GM23338 (cell line): ENCODE measurements around the gene GRN. TPM values are rescaled to one million over a fixed set of nuclear protein-coding genes. Genes with fewer than 3 reads are reported as not detected.

Experiments
- ATAC-seq: fragments of 200-7000 bp; cut with Tn5 transposase; 3 replicates; pipeline ENCODE4 v1.9.1; 2020
- DNase-seq: peaks from one replicate; pipeline ENCODE4 v3.0.0-alpha.2; 2015; ENCODE audit warnings: low spot score
- H2AFZ ChIP-seq: fragments of 200-600 bp; sonication (generic); 2 replicates; pipeline ENCODE4 v1.8.0; 2016; ENCODE audit warnings: antibody characterized with exemption, mild to moderate bottlenecking, moderate library complexity
- H3F3A ChIP-seq: fragments of 200-600 bp; sonication (generic); replicated peaks from 2 replicates; pipeline ENCODE4 v1.8.0; 2017; ENCODE audit warnings: antibody characterized with exemption, mixed run types, low read depth
- H3K27ac ChIP-seq: fragments of 200-600 bp; sonication (generic); 2 replicates; pipeline ENCODE4 v1.6.1; 2016; ENCODE audit warnings: low read depth
- H3K27me3 ChIP-seq: fragments of 200-600 bp; sonication (generic); 2 replicates; pipeline ENCODE4 v1.8.0; 2016; ENCODE audit warnings: mild to moderate bottlenecking, mixed run types, moderate library complexity; ENCODE audit not compliant: insufficient read depth
- H3K36me3 ChIP-seq: fragments of 200-600 bp; sonication (generic); 2 replicates; pipeline ENCODE4 v1.8.0; 2016; ENCODE audit warnings: mild to moderate bottlenecking; ENCODE audit not compliant: insufficient read depth
- H3K4me1 ChIP-seq: fragments of 200-600 bp; sonication (generic); 2 replicates; pipeline ENCODE4 v1.8.0; 2016; ENCODE audit warnings: mild to moderate bottlenecking, moderate library complexity; ENCODE audit not compliant: insufficient read depth
- H3K4me2 ChIP-seq: fragments of 200-600 bp; sonication (generic); 2 replicates; pipeline ENCODE4 v1.7.1; 2017; ENCODE audit warnings: mixed run types
- H3K4me3 ChIP-seq: fragments of 200-600 bp; sonication (generic); 2 replicates; pipeline ENCODE4 v1.6.1; 2016; ENCODE audit warnings: mixed run types
- H3K79me2 ChIP-seq: fragments of 200-600 bp; sonication (generic); replicated peaks from 2 replicates; pipeline ENCODE4 v1.8.0; 2017; ENCODE audit warnings: mild to moderate bottlenecking; ENCODE audit not compliant: insufficient read depth
- H3K9me2 ChIP-seq: fragments of 200-600 bp; sonication (generic); 2 replicates; pipeline ENCODE4 v1.8.0; 2017; ENCODE audit not compliant: insufficient read depth
- H4K20me1 ChIP-seq: fragments of 200-600 bp; sonication (generic); replicated peaks from 2 replicates; pipeline ENCODE4 v1.8.0; 2017; ENCODE audit warnings: mild to moderate bottlenecking; ENCODE audit not compliant: insufficient read depth
- H3K27ac Mint-ChIP-seq: 2 replicates; pipeline ENCODE4 v1.8.0; 2020; ENCODE audit warnings: inconsistent platforms, mild to moderate bottlenecking, moderate library complexity, mixed read lengths
- H3K27me3 Mint-ChIP-seq: 3 replicates; pipeline ENCODE4 v1.8.0; 2022; ENCODE audit warnings: low read depth, mild to moderate bottlenecking, moderate library complexity, mixed read lengths, inconsistent platforms; ENCODE audit not compliant: insufficient read depth, poor library complexity
- H3K36me3 Mint-ChIP-seq: 3 replicates; pipeline ENCODE4 v1.8.0; 2021; ENCODE audit warnings: low read depth, mild to moderate bottlenecking, inconsistent platforms, moderate library complexity, mixed read lengths
- H3K4me1 Mint-ChIP-seq: 3 replicates; pipeline ENCODE4 v1.8.0; 2020; ENCODE audit warnings: mild to moderate bottlenecking, inconsistent platforms, mixed read lengths
- H3K4me3 Mint-ChIP-seq: 3 replicates; pipeline ENCODE4 v1.8.0; 2021; ENCODE audit warnings: moderate library complexity, mild to moderate bottlenecking, inconsistent platforms, mixed read lengths
- H3K9me3 Mint-ChIP-seq: 3 replicates; pipeline ENCODE4 v1.8.0; 2020; ENCODE audit warnings: moderate library complexity, mild to moderate bottlenecking, inconsistent platforms, mixed read lengths
- CREB1 ChIP-seq: fragments of 250-450 bp; sonication (Bioruptor Pico); IDR thresholded peaks from 2 replicates; pipeline ENCODE4 v1.5.0; 2020; ENCODE audit warnings: low read depth, mild to moderate bottlenecking, moderate library complexity
- EZH2 ChIP-seq: fragments of 200-600 bp; sonication (generic); IDR thresholded peaks from one replicate; pipeline ENCODE4 v1.8.0; 2017; ENCODE audit warnings: antibody characterized with exemption, mild to moderate bottlenecking, low read depth; ENCODE audit not compliant: unreplicated experiment
- EZH2phosphoT487 ChIP-seq: fragments of 200-600 bp; sonication (generic); IDR thresholded peaks from one replicate; pipeline ENCODE4 v1.8.1; 2018; ENCODE audit warnings: antibody characterized with exemption; ENCODE audit not compliant: unreplicated experiment
- JUNB ChIP-seq: IDR thresholded peaks from one replicate; pipeline ENCODE4 v1.6.1; 2016; ENCODE audit warnings: antibody characterized with exemption; ENCODE audit not compliant: unreplicated experiment
- NANOG ChIP-seq: IDR thresholded peaks from 2 replicates; pipeline ENCODE4 v1.6.1; 2016; ENCODE audit warnings: antibody characterized with exemption, borderline replicate concordance
- ZNF331 ChIP-seq: fragments of 250-450 bp; sonication (Bioruptor Pico); IDR thresholded peaks from 2 replicates; pipeline ENCODE4 v1.5.0; 2020; ENCODE audit warnings: low read depth, mild to moderate bottlenecking, moderate library complexity
- polyA plus RNA-seq: library from polyadenylated mRNA; unstranded; fragments of >200 nt; fragmentation: Nextera tagmentation; extraction: Ambion mirVana; gene quantifications from 2 replicates; pipeline ENCODE4 v1.2.1, GENCODE V29; 2016
- total RNA-seq: library from RNA; depleted of rRNA; stranded (reverse); fragments of >200 nt; shearing (Covaris generic); gene quantifications from 2 replicates; pipeline ENCODE4 v1.2.3, GENCODE V29; 2014
- TF ChIP-seq, protein P1 (sequence below): fragments of 250-450 bp; sonication (Bioruptor Pico); IDR thresholded peaks from 2 replicates; pipeline ENCODE4 v1.5.0; 2020; ENCODE audit warnings: mild to moderate bottlenecking, moderate library complexity
- TF ChIP-seq, protein P2 (sequence below), 2 experiments: fragments of 200-600 bp in 1 of 2; sonication (generic) in 1 of 2; conservative IDR thresholded peaks; 2 replicates each; pipeline versions ENCODE4 v1.5.1 to v1.6.1; 2016 to 2017; ENCODE audit warnings: antibody characterized with exemption in 2 of 2, low read depth in 2 of 2, mild to moderate bottlenecking in 2 of 2, moderate library complexity in 1 of 2

Gene GRN
- total and polyA plus RNA-seq, 2 experiments from 2014 or later: 101 to 216 TPM

DNA sequence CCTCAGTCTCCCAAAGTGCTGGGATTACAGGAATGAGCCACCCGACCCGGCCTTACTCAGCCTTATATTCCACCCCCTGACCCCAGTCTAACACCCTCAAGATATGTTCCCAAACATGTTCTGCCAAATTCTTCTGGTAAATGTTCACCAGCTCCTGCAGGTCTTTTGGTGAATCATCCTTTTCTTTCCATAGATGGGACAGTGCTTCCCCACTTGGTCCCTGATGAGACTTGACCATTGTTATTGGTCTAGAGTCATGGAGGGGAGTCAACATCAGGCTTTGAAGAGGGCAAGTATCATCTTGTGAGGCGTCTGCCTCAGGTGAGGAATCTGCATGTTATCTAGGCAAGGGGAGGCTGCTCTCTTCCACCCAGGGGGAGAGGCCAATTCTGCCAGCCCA is 47.1 kb upstream of the GRN start (continued):
- TF ChIP-seq, protein P1, sequence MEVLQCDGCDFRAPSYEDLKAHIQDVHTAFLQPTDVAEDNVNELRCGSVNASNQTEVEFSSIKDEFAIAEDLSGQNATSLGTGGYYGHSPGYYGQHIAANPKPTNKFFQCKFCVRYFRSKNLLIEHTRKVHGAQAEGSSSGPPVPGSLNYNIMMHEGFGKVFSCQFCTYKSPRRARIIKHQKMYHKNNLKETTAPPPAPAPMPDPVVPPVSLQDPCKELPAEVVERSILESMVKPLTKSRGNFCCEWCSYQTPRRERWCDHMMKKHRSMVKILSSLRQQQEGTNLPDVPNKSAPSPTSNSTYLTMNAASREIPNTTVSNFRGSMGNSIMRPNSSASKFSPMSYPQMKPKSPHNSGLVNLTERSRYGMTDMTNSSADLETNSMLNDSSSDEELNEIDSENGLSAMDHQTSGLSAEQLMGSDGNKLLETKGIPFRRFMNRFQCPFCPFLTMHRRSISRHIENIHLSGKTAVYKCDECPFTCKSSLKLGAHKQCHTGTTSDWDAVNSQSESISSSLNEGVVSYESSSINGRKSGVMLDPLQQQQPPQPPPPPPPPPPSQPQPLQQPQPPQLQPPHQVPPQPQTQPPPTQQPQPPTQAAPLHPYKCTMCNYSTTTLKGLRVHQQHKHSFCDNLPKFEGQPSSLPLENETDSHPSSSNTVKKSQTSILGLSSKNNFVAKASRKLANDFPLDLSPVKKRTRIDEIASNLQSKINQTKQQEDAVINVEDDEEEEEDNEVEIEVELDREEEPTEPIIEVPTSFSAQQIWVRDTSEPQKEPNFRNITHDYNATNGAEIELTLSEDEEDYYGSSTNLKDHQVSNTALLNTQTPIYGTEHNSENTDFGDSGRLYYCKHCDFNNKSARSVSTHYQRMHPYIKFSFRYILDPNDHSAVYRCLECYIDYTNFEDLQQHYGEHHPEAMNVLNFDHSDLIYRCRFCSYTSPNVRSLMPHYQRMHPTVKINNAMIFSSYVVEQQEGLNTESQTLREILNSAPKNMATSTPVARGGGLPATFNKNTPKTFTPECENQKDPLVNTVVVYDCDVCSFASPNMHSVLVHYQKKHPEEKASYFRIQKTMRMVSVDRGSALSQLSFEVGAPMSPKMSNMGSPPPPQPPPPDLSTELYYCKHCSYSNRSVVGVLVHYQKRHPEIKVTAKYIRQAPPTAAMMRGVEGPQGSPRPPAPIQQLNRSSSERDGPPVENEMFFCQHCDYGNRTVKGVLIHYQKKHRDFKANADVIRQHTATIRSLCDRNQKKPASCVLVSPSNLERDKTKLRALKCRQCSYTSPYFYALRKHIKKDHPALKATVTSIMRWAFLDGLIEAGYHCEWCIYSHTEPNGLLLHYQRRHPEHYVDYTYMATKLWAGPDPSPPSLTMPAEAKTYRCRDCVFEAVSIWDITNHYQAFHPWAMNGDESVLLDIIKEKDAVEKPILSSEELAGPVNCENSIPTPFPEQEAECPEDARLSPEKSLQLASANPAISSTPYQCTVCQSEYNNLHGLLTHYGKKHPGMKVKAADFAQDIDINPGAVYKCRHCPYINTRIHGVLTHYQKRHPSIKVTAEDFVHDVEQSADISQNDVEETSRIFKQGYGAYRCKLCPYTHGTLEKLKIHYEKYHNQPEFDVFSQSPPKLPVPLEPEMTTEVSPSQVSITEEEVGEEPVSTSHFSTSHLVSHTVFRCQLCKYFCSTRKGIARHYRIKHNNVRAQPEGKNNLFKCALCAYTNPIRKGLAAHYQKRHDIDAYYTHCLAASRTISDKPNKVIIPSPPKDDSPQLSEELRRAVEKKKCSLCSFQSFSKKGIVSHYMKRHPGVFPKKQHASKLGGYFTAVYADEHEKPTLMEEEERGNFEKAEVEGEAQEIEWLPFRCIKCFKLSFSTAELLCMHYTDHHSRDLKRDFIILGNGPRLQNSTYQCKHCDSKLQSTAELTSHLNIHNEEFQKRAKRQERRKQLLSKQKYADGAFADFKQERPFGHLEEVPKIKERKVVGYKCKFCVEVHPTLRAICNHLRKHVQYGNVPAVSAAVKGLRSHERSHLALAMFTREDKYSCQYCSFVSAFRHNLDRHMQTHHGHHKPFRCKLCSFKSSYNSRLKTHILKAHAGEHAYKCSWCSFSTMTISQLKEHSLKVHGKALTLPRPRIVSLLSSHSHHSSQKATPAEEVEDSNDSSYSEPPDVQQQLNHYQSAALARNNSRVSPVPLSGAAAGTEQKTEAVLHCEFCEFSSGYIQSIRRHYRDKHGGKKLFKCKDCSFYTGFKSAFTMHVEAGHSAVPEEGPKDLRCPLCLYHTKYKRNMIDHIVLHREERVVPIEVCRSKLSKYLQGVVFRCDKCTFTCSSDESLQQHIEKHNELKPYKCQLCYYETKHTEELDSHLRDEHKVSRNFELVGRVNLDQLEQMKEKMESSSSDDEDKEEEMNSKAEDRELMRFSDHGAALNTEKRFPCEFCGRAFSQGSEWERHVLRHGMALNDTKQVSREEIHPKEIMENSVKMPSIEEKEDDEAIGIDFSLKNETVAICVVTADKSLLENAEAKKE (CRISPR knock-in tag): no peak
- TF ChIP-seq, protein P2, sequence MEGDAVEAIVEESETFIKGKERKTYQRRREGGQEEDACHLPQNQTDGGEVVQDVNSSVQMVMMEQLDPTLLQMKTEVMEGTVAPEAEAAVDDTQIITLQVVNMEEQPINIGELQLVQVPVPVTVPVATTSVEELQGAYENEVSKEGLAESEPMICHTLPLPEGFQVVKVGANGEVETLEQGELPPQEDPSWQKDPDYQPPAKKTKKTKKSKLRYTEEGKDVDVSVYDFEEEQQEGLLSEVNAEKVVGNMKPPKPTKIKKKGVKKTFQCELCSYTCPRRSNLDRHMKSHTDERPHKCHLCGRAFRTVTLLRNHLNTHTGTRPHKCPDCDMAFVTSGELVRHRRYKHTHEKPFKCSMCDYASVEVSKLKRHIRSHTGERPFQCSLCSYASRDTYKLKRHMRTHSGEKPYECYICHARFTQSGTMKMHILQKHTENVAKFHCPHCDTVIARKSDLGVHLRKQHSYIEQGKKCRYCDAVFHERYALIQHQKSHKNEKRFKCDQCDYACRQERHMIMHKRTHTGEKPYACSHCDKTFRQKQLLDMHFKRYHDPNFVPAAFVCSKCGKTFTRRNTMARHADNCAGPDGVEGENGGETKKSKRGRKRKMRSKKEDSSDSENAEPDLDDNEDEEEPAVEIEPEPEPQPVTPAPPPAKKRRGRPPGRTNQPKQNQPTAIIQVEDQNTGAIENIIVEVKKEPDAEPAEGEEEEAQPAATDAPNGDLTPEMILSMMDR (conservative IDR thresholded peaks at IDR 0.05; ENCODE audit: low read depth in 2 of 2): no peak
- no peak for TF ChIP-seq EZH2

DNA sequence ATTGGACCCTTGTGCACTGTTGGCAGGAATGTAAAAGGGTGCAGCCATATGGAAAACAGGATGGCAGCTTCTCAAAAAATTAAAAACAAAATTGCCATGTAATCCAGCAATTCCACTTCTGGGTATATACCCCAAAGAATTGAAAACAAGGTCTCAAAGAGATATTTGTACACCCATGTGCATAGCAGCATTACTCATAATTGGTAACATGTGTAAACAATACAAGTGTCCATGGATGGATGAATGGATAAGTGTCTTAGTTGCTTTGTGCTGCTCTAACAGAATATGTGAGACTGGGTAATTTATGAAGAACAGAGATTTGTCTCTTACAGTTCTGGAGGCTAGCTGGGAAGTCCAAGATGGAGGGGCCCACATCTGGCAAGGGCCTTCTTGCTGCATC is 40.5 kb upstream of the GRN start:
- Mint-ChIP-seq H3K4me1 (peaks cover 14% of the 10 kb centered on the region), H3K4me3 (no peak overlapping the region), H3K27ac (no peak overlapping the region), H3K27me3 (peaks cover 12% of the 10 kb centered on the region), H3K36me3 (no peaks in the 10 kb centered on the region), H3K9me3 (no peaks in the 10 kb centered on the region; the same call in 2 of the 3 replicates)
- H3K79me2 ChIP-seq: no peaks in the 10 kb centered on the region
- no peak overlapping the region for H3K27ac ChIP-seq
- peaks cover 17% of the 10 kb centered on the region; the same call in 1 of the 2 replicates for H3K4me1 ChIP-seq
- no peak overlapping the region for H2AFZ ChIP-seq
- H3K9me2 ChIP-seq: no peaks in the 10 kb centered on the region
- H3K27me3 ChIP-seq: no peaks in the 10 kb centered on the region
- ATAC-seq (no peak), DNase-seq (no peak)
- peaks cover 12% of the 10 kb centered on the region; the same call in 1 of the 2 replicates for H3F3A ChIP-seq
- H3K36me3 ChIP-seq: no peaks in the 10 kb centered on the region
- no peaks in the 10 kb centered on the region for H4K20me1 ChIP-seq
- no peak overlapping the region for H3K4me2 ChIP-seq
- H3K4me3 ChIP-seq: no peak overlapping the region
- TF ChIP-seq EZH2phosphoT487 (no peak), JUNB (no peak), ZNF331 (CRISPR knock-in tag) (no peak), NANOG (no peak), CREB1 (CRISPR knock-in tag) (no peak)
- TF ChIP-seq, protein P1 (CRISPR knock-in tag): no peak
